ENCODE measurements around the gene PXMP4. TPM values are rescaled to one million over a fixed set of nuclear protein-coding genes. Genes with fewer than 3 reads are reported as not detected.
A peak's percentile ranks its signal among the peaks of the same experiment; 100 is the strongest.

Gene PXMP4
- total RNA-seq, 2 donors from 2014 or later = 13.2 to 18.1 TPM

GRCh38 chr20:33753143-33753542 lies 33.0 kb upstream of the PXMP4 start:
- intact Hi-C loops (cut with DNase I) = no loop called here
- Histone ChIP-seq H3K27ac (no peak overlapping the region), H3K36me3 (no peaks in the 10 kb centered on the region), H3K4me3 (no peak overlapping the region), H3K4me1 (no peaks in the 10 kb centered on the region), H3K27me3 (no peaks in the 10 kb centered on the region), H3K9me3 (no peaks in the 10 kb centered on the region), H3K9ac (ENCODE audit: low read depth in 2 of 2, low read length in 2 of 2) (no peak overlapping the region)
- no peak for DNase-seq
- no peak for TF ChIP-seq CTCF (IDR thresholded peaks at IDR 0.05)

- no peaks in the 10 kb centered on the region for H3K9me3 ChIP-seq
- H3K27ac ChIP-seq = no peak overlapping the region
- H3K36me3 ChIP-seq = no peaks in the 10 kb centered on the region
- H3K27me3 ChIP-seq = no peaks in the 10 kb centered on the region
- no peak overlapping the region for H3K9ac ChIP-seq (ENCODE audit: low read depth in 2 of 2, low read length in 2 of 2)
- no peaks in the 10 kb centered on the region for H3K4me1 ChIP-seq
- intact Hi-C loops (cut with DNase I) = no loop called here
- no peak for TF ChIP-seq CTCF (IDR thresholded peaks at IDR 0.05)
- no peak for DNase-seq
- H3K4me3 ChIP-seq = no peak overlapping the region
Measured at GRCh38 chr20:33751775-33752174, 31.7 kb upstream of the PXMP4 start.

DNA sequence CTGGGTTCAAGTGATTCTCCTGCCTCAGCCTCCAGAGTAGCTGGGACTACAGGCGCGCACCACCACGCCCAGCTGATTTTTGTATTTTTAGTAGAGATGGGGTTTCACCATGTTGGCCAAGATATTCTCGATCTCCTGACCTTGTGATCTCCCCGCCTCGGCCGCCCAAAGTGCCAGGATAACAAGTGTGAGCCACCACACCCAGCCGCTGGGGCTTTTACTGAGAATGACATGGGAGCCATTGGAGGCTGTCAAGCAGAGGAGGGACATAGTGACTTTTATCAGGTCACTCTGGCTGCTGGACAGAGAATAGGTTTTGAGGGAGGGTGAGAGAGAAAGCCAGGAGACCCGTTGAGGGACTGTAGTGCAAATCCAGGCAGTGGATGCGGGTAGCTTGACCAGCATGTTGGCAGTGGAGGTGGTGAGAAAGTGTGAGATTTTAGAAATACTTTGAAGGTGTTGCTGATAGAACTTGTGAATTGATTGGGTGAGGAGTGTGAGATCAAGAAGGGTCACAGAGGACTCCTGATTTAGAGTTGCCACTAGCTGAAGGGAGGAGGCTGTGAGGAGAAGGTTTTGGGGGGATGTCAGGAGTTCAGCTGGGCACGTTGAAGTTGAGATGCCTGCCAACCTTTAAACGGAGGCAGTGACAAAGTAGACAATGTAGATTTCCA lies 26.4 kb upstream of the PXMP4 start:
- Histone ChIP-seq H3K4me1 (no peaks in the 10 kb centered on the region), H3K27me3 (no peaks in the 10 kb centered on the region), H3K4me3 (no peak overlapping the region), H3K9ac (ENCODE audit: low read depth in 2 of 2, low read length in 2 of 2) (no peak overlapping the region), H3K27ac (no peak overlapping the region), H3K9me3 (no peaks in the 10 kb centered on the region), H3K36me3 (no peaks in the 10 kb centered on the region)
- no peak for TF ChIP-seq CTCF (IDR thresholded peaks at IDR 0.05)
- no peak for DNase-seq
- intact Hi-C loops (cut with DNase I) = no loop called here

GRCh38 chr20:33744773-33745385 lies 24.8 kb upstream of the PXMP4 start:
- no peak overlapping the region for H3K4me3 ChIP-seq
- no peaks in the 10 kb centered on the region for H3K9me3 ChIP-seq
- no peak for TF ChIP-seq CTCF (IDR thresholded peaks at IDR 0.05)
- no peaks in the 10 kb centered on the region for H3K36me3 ChIP-seq
- intact Hi-C loops (cut with DNase I) = no loop called here
- H3K4me1 ChIP-seq = no peaks in the 10 kb centered on the region
- H3K27me3 ChIP-seq = no peaks in the 10 kb centered on the region
- H3K27ac ChIP-seq = peak overlapping the region; percentile 44
- DNase-seq = peak; percentile 66
- H3K9ac ChIP-seq (ENCODE audit: low read depth in 2 of 2, low read length in 2 of 2) = peak overlapping the region in 1 of 2 donors; percentile 26

- no peak overlapping the region for H3K27ac ChIP-seq
- H3K36me3 ChIP-seq = no peaks in the 10 kb centered on the region
Measured at GRCh38 chr20:33744181-33744580, 24.1 kb upstream of the PXMP4 start.

More at GRCh38 chr20:33744181-33744580, 24.1 kb upstream of the PXMP4 start:
- intact Hi-C loops (cut with DNase I) = no loop called here
- no peaks in the 10 kb centered on the region for H3K27me3 ChIP-seq
- TF ChIP-seq CTCF (IDR thresholded peaks at IDR 0.05) = no peak
- H3K4me1 ChIP-seq = no peaks in the 10 kb centered on the region
- H3K9me3 ChIP-seq = no peaks in the 10 kb centered on the region
- DNase-seq = no peak
- H3K9ac ChIP-seq (ENCODE audit: low read depth in 2 of 2, low read length in 2 of 2) = no peak overlapping the region
- H3K4me3 ChIP-seq = no peak overlapping the region
